Heart left ventricle (tissue), 16 donors: ENCODE results near the gene ISG20. TPM values are rescaled to one million over a fixed set of nuclear protein-coding genes. Genes with fewer than 3 reads are reported as not detected.
A peak's percentile ranks its signal among the peaks of the same experiment; 100 is the strongest.

Experiments
- ATAC-seq, 4 donors: fragments of 200-7000 bp; cut with Tn5 transposase; one replicate each; pipeline ENCODE4 v1.9.1; 2020 to 2022; ENCODE audit warnings: moderate library complexity in 4 of 4, mild to moderate bottlenecking in 3 of 4, moderate number of reproducible peaks in 1 of 4
- DNase-seq, 5 donors: peaks; one replicate each; pipeline ENCODE4 v3.0.0-alpha.2; 2020
- H3K27ac ChIP-seq, 12 donors: fragments of 200-600 bp; sonication (generic) in 4 of 12; one replicate each; pipeline versions ENCODE4 v1.5.0 to v1.8.0; 2016 to 2022; ENCODE audit warnings: mild to moderate bottlenecking in 2 of 12
- H3K27me3 ChIP-seq, 9 donors: fragments of 200-600 bp; sonication (generic) in 2 of 9; one replicate each; pipeline versions ENCODE4 v1.5.1 to v1.8.0; 2016 to 2022; ENCODE audit warnings: mild to moderate bottlenecking in 3 of 9
- H3K36me3 ChIP-seq, 9 donors: fragments of 200-600 bp; sonication (generic) in 2 of 9; one replicate each; pipeline versions ENCODE4 v1.5.0 to v1.8.0; 2018 to 2022; ENCODE audit warnings: mild to moderate bottlenecking in 2 of 9
- H3K4me1 ChIP-seq, 12 donors: fragments of 200-600 bp; sonication (generic) in 4 of 12; one replicate each; pipeline versions ENCODE4 v1.5.0 to v1.8.0; 2016 to 2022; ENCODE audit warnings: mild to moderate bottlenecking in 3 of 12
- H3K4me3 ChIP-seq, 12 donors: fragments of 200-600 bp; sonication (generic) in 4 of 12; one replicate each; pipeline versions ENCODE4 v1.5.0 to v1.8.0; 2017 to 2022; ENCODE audit warnings: mild to moderate bottlenecking in 9 of 12, moderate library complexity in 4 of 12
- H3K9me3 ChIP-seq, 12 donors: fragments of 200-600 bp; sonication (generic) in 4 of 12; one replicate each; pipeline versions ENCODE4 v1.5.0 to v1.8.0; 2016 to 2022; ENCODE audit warnings: mild to moderate bottlenecking in 1 of 12
- CTCF ChIP-seq, 12 donors: fragments of 200-600 bp; sonication (generic) in 4 of 12; IDR thresholded peaks; one replicate each; pipeline versions ENCODE4 v1.5.0 to v1.8.0; 2018 to 2022; ENCODE audit warnings: antibody characterized with exemption in 12 of 12, mild to moderate bottlenecking in 5 of 12
- POLR2A ChIP-seq, 2 donors: fragments of 450-650 bp; IDR thresholded peaks; one replicate each; pipeline ENCODE4 v1.6.1; 2017; ENCODE audit warnings: antibody characterized with exemption in 2 of 2, mild to moderate bottlenecking in 2 of 2, moderate library complexity in 2 of 2
- WGBS, 4 donors: extraction: QIAGEN DNeasy Blood & Tissue Kit in 2 of 4; methylation state at CpG; one replicate each; pipeline versions ENCODE4 v1.1.5 to v1.1.7; 2013 to 2018; 5-methylcytosine and 5-hydroxymethylcytosine counted together
- intact Hi-C, 10 donors: fragments of 100-400 bp; cut with DNase I; formaldehyde crosslinking; loops; one replicate each; pipeline versions ENCODE4 v1.11.1 to v1.14.2; 2022
- microRNA counts, 2 donors: library from miRNA; unstranded; fragments of <30 nt; microRNA quantifications; one replicate each; lab custom pipeline; 2016
- microRNA-seq, 4 donors: library from miRNA; unstranded; fragments of <30 nt; microRNA quantifications; one replicate each; pipeline versions ENCODE4 to v1.2.0, GENCODE V29; 2017 to 2020
- polyA plus RNA-seq, 2 donors: library from polyadenylated mRNA; stranded (reverse); fragments of 200-250 nt; gene quantifications; one replicate each; pipeline ENCODE4 v1.2.3, GENCODE V29; 2013
- total RNA-seq, 9 donors: library from RNA; depleted of rRNA in 2 of 9; stranded (reverse); fragments of >200 nt in 2 of 9; fragmentation: NEBNext Ultra II Directional in 3 of 9; extraction: Animal tissue kit (Norgen Biotek cat#: 25700) in 3 of 9; gene quantifications; one replicate each; pipeline versions ENCODE4 v1.1.0 to v1.2.4, GENCODE V29; 2016 to 2023
- donor health status: ischemic (EF 13 %, LVEDD 7.1; RV severe dilation, severe dysfunction).
- donor health status: healthy with polysubstance abuse.
- donor health status: DM: no; HTN: yes; CAD: no.
- donor health status: DM: no; HTN: no; CAD: no.
- donor health status: ischemic (EF 25% LVEDD 6.9; RV normal size, moderate dysfunction).
- donor health status: ischemic (EF 25% LVEDD 5.7; RV mildly dilated, moderate dysfunction).
- donor health status: healthy.
- donor health status: DM: yes; HTN: yes; CAD: no.
- donor health status: ischemic (EF 35%, LVEDD 5.7; RV mildly dilated, moderate dysfunction).
- donor health status: nonischemic (EF 11% LVEDD 7.7; RV severe dilation, severe dysfunction).
- donor health status: DM: yes; HTN: yes; CAD: no.
- donor health status: PGD.
- donor health status: ischemic (EF 29% LVEDD 5.4; RV normal size, mild dysfunction).
- donor health status: nonischemic (EF 23%, LVEDD 6.1; RV moderate dilation, normal function).

Gene ISG20
- total and polyA plus RNA-seq, 11 donors, result 1.5 to 24.2 (median 4.9) TPM

GRCh38 chr15:88704791-88705768, 66.3 kb downstream of the ISG20 start:
- WGBS, 4 donors, result 4 to 10% (median 6%) methylated on average over 55 to 60 of the region's 60 CpGs
- no peaks in the 10 kb centered on the region for H3K9me3 ChIP-seq
- peaks cover 0 to 23% (median 9%) of the 10 kb centered on the region in 9 donors for H3K27me3 ChIP-seq
- intact Hi-C loops, result loop anchor here in 1 of 10 donors (10.0 kb wide), 1 partner anchor 80 kb away; the partner anchor contains the start of gene AEN
- ATAC-seq (peak in 3 of 4 donors; percentile 44 to 67 (median 52)), DNase-seq (peak in 4 of 5 donors; percentile 42 to 49 (median 44))
- H3K4me1 ChIP-seq, result peaks cover 0 to 26% (median 9%) of the 10 kb centered on the region in 12 donors
- H3K4me3 ChIP-seq, result peak overlapping the region in 11 of 12 donors; percentile 26 to 61 (median 53)
- H3K27ac ChIP-seq, result peak overlapping the region in 4 of 12 donors; percentile 26 to 60 (median 28)
- TF ChIP-seq POLR2A (IDR thresholded peaks at IDR 0.05) (no peak), CTCF (IDR thresholded peaks at IDR 0.05) (no peak)
- H3K36me3 ChIP-seq, result no peaks in the 10 kb centered on the region

- Histone ChIP-seq H3K36me3 (no peaks in the 10 kb centered on the region), H3K27me3 (peaks cover 0 to 26% (median 9%) of the 10 kb centered on the region in 9 donors), H3K27ac (peak overlapping the region in 2 of 12 donors; percentile 26 to 60), H3K9me3 (no peaks in the 10 kb centered on the region), H3K4me1 (peaks cover 0 to 26% (median 9%) of the 10 kb centered on the region in 12 donors), H3K4me3 (peak overlapping the region in 11 of 12 donors; percentile 26 to 61 (median 53))
- intact Hi-C loops, result loop anchor here in 1 of 10 donors (10.0 kb wide), 1 partner anchor 81 kb away; the partner anchor contains the start of gene AEN
- DNase-seq (no peak), ATAC-seq (no peak)
- WGBS, 4 donors, result 65 to 78% (median 69%) methylated on average over 11 of the region's 11 CpGs
- TF ChIP-seq CTCF (IDR thresholded peaks at IDR 0.05), result no peak
- TF ChIP-seq POLR2A (IDR thresholded peaks at IDR 0.05), result no peak
Observed at GRCh38 chr15:88705769-88706165, 67.0 kb downstream of the ISG20 start.

MicroRNA genes within 50 kb of the gene (microRNA counts, 767-probe panel; counts per million panel counts)
- microRNA hsa-miR-1179 (lab: Ali Mortazavi, UCI), result 2,010 to 2,049 counts per million in 2 donors
- microRNA hsa-miR-7-5p (lab: Ali Mortazavi, UCI), result 2,151 to 2,335 counts per million in 2 donors

Small RNAs within 50 kb of the gene (microRNA-seq; reads per million reads assigned to microRNA genes)
- 5.8 to 16.8 (median 10.0) reads per million in 4 donors for gene MIR1179
- 0 reads per million in 4 donors for gene MIR3529
- 0 reads per million in 4 donors for gene MIR7-2

Other genes with a start within 250 kb of the ISG20 start
- 100 to 1,000 TPM in 1 of 9 donors, 10 to 100 TPM in 8; 40.7 to 113 (median 75.2) TPM for gene MRPL46, start 171.6 kb upstream of the ISG20 start, total RNA-seq
- 10 to 100 TPM; 79.5 to 92.8 TPM for gene MRPL46, start 171.6 kb upstream of the ISG20 start, polyA plus RNA-seq
- 10 to 100 TPM; 49.7 to 72.7 (median 59.0) TPM for gene MRPS11, start 171.3 kb upstream of the ISG20 start, total RNA-seq
- 10 to 100 TPM; 73.2 to 77.9 TPM for gene MRPS11, start 171.3 kb upstream of the ISG20 start, polyA plus RNA-seq
- gene DET1, start 92.3 kb upstream of the ISG20 start, total RNA-seq, result 10 to 100 TPM in 2 of 9 donors, 1 to 10 TPM in 7; 6.2 to 12.4 (median 8.7) TPM
- 1 to 10 TPM; 3.2 to 4.6 TPM for gene DET1, start 92.3 kb upstream of the ISG20 start, polyA plus RNA-seq
- gene AEN, start 17.7 kb upstream of the ISG20 start, total RNA-seq, result 10 to 100 TPM in 2 of 9 donors, 1 to 10 TPM in 7; 4.5 to 11.9 (median 6.6) TPM
- 10 to 100 TPM in 1 of 2 donors, 1 to 10 TPM in 1; 3.8 to 21.8 TPM for gene AEN, start 17.7 kb upstream of the ISG20 start, polyA plus RNA-seq
- 1 to 10 TPM in 1 of 9 donors, under 1 TPM in 7, not detected in 1; 0.02 to 1.2 (median 0.17) TPM for gene ACAN, start 164.4 kb downstream of the ISG20 start, total RNA-seq
- under 1 TPM; 0.08 to 0.30 TPM for gene ACAN, start 164.4 kb downstream of the ISG20 start, polyA plus RNA-seq